ENCODE measurements around the gene ZNF391.
"Not testable (repeated sequence)": the region's sequence is repeated elsewhere in the genome, so short reads cannot be mapped to it uniquely, and the experiment has no call there.

The ZNF391 gene

DNA sequence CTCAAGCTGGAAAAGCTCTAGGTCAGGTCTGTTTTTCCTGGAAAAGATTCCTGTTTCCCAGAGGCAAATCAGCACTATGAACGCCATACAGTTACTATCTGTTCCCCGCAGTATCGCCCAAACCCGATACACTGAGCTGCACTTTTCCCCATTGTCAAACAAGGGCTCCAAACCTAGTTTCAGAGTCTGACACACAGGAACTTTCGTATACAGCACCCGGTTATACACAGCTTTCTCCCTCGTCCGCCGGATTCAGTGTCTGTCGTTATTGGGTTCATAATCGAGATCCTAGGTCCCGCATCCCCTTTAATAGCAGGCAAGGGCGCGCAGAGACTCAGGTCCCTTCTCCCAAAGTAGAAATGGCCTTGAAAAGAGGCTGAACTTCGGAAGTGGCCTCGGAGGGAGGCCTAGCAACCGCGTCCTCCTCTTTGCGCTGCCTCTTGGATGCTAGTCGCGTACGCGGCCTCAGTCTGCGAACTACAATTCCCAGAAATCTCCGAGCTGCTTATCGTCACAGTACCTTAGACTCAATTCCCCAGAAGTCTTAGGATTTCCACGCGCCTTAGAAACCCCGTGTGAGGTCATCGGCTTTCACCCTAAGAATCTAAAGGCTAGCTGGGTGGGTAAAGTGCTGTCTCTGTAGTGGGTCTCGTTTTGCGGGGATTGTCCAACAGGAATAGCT, 34.2 kb downstream of the ZNF391 start:
- no peaks in the 10 kb centered on the region for H3K36me3 ChIP-seq
- no peak for TF ChIP-seq CTCF (IDR thresholded peaks at IDR 0.05)
- no peaks in the 10 kb centered on the region for H3K4me1 ChIP-seq
- DNase-seq: no peak
- no peak overlapping the region for H3K4me3 ChIP-seq
- no peak overlapping the region for H3K27ac ChIP-seq
- peaks cover 0 to 7% (median 0%) of the 10 kb centered on the region in 3 donors for H3K9me3 ChIP-seq
- no peaks in the 10 kb centered on the region for H3K27me3 ChIP-seq
- intact Hi-C loops (cut with DNase I; ENCODE audit: low total_unique reads): no loop called here

- H3K27me3 ChIP-seq; intact Hi-C loops (cut with DNase I; ENCODE audit: low total_unique reads); H3K4me3 ChIP-seq; H3K27ac ChIP-seq; H3K36me3 ChIP-seq; H3K4me1 ChIP-seq; H3K9me3 ChIP-seq; DNase-seq: not testable (repeated sequence)
These were observed 36.3 kb downstream of the ZNF391 start for GRCh38 chr6:27424851-27425250.

- H3K27me3 ChIP-seq: no peaks in the 10 kb centered on the region
- H3K36me3 ChIP-seq: no peaks in the 10 kb centered on the region
- H3K4me3 ChIP-seq: no peak overlapping the region
- H3K4me1 ChIP-seq: no peaks in the 10 kb centered on the region
- DNase-seq: no peak
- intact Hi-C loops (cut with DNase I; ENCODE audit: low total_unique reads): no loop called here
- no peak for TF ChIP-seq CTCF (IDR thresholded peaks at IDR 0.05)
- H3K9me3 ChIP-seq: peaks cover 0 to 10% (median 0%) of the 10 kb centered on the region in 3 donors
- no peak overlapping the region for H3K27ac ChIP-seq
These were observed 37.6 kb downstream of the ZNF391 start for GRCh38 chr6:27426045-27426620.

GRCh38 chr6:27428502-27428901, 39.9 kb downstream of the ZNF391 start:
- Histone ChIP-seq H3K4me1 (no peaks in the 10 kb centered on the region), H3K27ac (no peak overlapping the region), H3K36me3 (no peaks in the 10 kb centered on the region), H3K9me3 (peaks cover 0 to 4% (median 3%) of the 10 kb centered on the region in 3 donors), H3K4me3 (no peak overlapping the region), H3K27me3 (no peaks in the 10 kb centered on the region)
- TF ChIP-seq CTCF (IDR thresholded peaks at IDR 0.05): no peak
- no peak for DNase-seq
- intact Hi-C loops (cut with DNase I; ENCODE audit: low total_unique reads): no loop called here

DNA sequence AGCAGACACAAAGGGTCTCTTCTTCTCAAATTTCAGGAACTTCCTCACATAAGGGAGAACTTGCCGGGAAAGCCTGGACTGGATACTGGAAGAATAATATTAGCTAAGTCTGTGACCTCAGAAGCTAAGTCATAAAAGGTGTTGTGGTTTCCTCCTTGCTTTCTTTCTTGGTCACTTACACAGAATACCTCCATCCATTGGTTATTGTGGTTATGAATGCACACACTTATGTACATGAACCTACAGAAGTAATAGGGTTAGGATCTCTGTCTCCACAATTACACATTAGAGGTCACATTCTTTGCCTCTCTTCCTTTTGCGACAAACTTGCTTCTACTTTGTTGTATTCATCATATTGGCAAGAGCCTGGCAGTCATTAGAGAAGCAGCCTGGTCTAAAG, 40.4 kb downstream of the ZNF391 start:
- Histone ChIP-seq H3K4me3 (no peak overlapping the region), H3K27ac (no peak overlapping the region), H3K36me3 (no peaks in the 10 kb centered on the region), H3K9me3 (peaks cover 0 to 7% (median 3%) of the 10 kb centered on the region in 3 donors), H3K4me1 (no peaks in the 10 kb centered on the region), H3K27me3 (no peaks in the 10 kb centered on the region)
- no peak for TF ChIP-seq CTCF (IDR thresholded peaks at IDR 0.05)
- DNase-seq: no peak
- intact Hi-C loops (cut with DNase I; ENCODE audit: low total_unique reads): no loop called here

GRCh38 chr6:27433714-27434113, 45.2 kb downstream of the ZNF391 start:
- intact Hi-C loops (cut with DNase I; ENCODE audit: low total_unique reads): no loop called here
- Histone ChIP-seq H3K27me3 (no peaks in the 10 kb centered on the region), H3K9me3 (peaks cover 0 to 26% (median 3%) of the 10 kb centered on the region in 3 donors), H3K4me1 (no peaks in the 10 kb centered on the region), H3K27ac (no peak overlapping the region), H3K36me3 (no peaks in the 10 kb centered on the region), H3K4me3 (no peak overlapping the region)
- no peak for DNase-seq
- no peak for TF ChIP-seq CTCF (IDR thresholded peaks at IDR 0.05)

Measured in tibial artery (tissue), 4 donors.